ENCODE measurements around the gene MAP3K4. TPM values are rescaled to one million over a fixed set of nuclear protein-coding genes. Genes with fewer than 3 reads are reported as not detected.

MAP3K4 gene
- total and polyA plus RNA-seq, 2 of the 8 experiments (the other 6 are each of a cell fraction or from before 2014, with no cell fraction given) = 16.6 to 51.6 TPM

- TF ChIP-seq ZNF274 (IDR thresholded peaks at IDR 0.05; ENCODE audit: borderline replicate concordance, extremely low read depth, low read length) (no peak), NRF1 (IDR thresholded peaks at IDR 0.05; ENCODE audit: low read depth, low read length) (no peak)
Measured at GRCh38 chr6:160987265-160987664, 4.3 kb upstream of the MAP3K4 start (continued).
